Ovary (tissue), 1 donor: ENCODE measurements around the gene SSC5D.

Source experiments
- EP300 ChIP-seq: sonication (generic); formaldehyde crosslinking; IDR thresholded peaks from one replicate; pipeline ENCODE4 v1.6.1; 2017; ENCODE audit warnings: antibody characterized with exemption
- POLR2A ChIP-seq: fragments of 450-650 bp; IDR thresholded peaks from one replicate; pipeline ENCODE4 v1.6.1; 2017; ENCODE audit warnings: antibody characterized with exemption, mild to moderate bottlenecking, moderate library complexity

GRCh38 chr19:55508120-55508519, 19.9 kb downstream of the SSC5D start:
- no peak for TF ChIP-seq EP300
- no peak for TF ChIP-seq POLR2A
